IMR-90 (cell line): ENCODE data around the gene ANKUB1. TPM values are rescaled to one million over a fixed set of nuclear protein-coding genes. Genes with fewer than 3 reads are reported as not detected.

Source experiments
- ATAC-seq: fragments of 200-7000 bp; cut with Tn5 transposase; 2 replicates; pipeline ENCODE4 v1.9.1; 2020; ENCODE audit warnings: low read depth, mild to moderate bottlenecking, moderate library complexity
- BruUV-seq: library from RNA; stranded (reverse); fragments of 400-500 nt; replicated peaks from 2 replicates; lab custom pipeline; 2021; lab: Mats Ljungman, UMichigan
- CTCF ChIA-PET: fragments of 300-600 bp; formaldehyde crosslinking; extraction: SDS; loops from one replicate; lab custom pipeline; 2021; ENCODE audit warnings: antibody characterized with exemption; lab: Yijun Ruan, JAX
- POLR2A ChIA-PET: fragments of 300-600 bp; sonication (Branson Sonifier 250); formaldehyde crosslinking; loops from one replicate; lab custom pipeline; 2022; ENCODE audit warnings: antibody characterized with exemption; ENCODE audit not compliant: unreplicated experiment; lab: Charles Lee
- DNase-seq: peaks from one replicate; pipeline ENCODE4 v3.0.0; 2013
- H2AFZ ChIP-seq: replicated peaks from 2 replicates; pipeline ENCODE3; 2013; ENCODE audit warnings: low read length, mild to moderate bottlenecking; ENCODE audit not compliant: poor library complexity
- H2AK5ac ChIP-seq: 2 replicates; pipeline ENCODE4 v1.6.1; 2013; ENCODE audit warnings: low read depth, low read length, inconsistent platforms
- H2AK9ac ChIP-seq: replicated peaks from 2 replicates; pipeline ENCODE3; 2013; ENCODE audit warnings: mild to moderate bottlenecking, low read depth, low read length, moderate library complexity; ENCODE audit not compliant: poor library complexity
- H2BK120ac ChIP-seq: 2 replicates; pipeline ENCODE4 v1.6.1; 2013; ENCODE audit warnings: low read depth, low read length, inconsistent platforms
- H2BK15ac ChIP-seq: 3 replicates; pipeline ENCODE4 v1.6.1; 2013; ENCODE audit warnings: low read depth, low read length, inconsistent platforms
- H2BK20ac ChIP-seq: 2 replicates; pipeline ENCODE4 v1.6.1; 2013; ENCODE audit warnings: low read depth, mild to moderate bottlenecking, inconsistent platforms, low read length, moderate library complexity
- H2BK5ac ChIP-seq: 2 replicates; pipeline ENCODE4 v1.6.1; 2013; ENCODE audit warnings: mild to moderate bottlenecking, low read depth, low read length, inconsistent platforms; ENCODE audit not compliant: poor library complexity, severe bottlenecking
- H3K14ac ChIP-seq: replicated peaks from 2 replicates; pipeline ENCODE4 v1.6.1; 2013; ENCODE audit warnings: low read depth, low read length, inconsistent platforms
- H3K18ac ChIP-seq: 2 replicates; pipeline ENCODE4 v1.6.1; 2013; ENCODE audit warnings: low read depth, low read length, control low read depth
- H3K23ac ChIP-seq: 2 replicates; pipeline ENCODE4 v1.6.1; 2013; ENCODE audit warnings: low read depth, low read length, inconsistent platforms
- H3K27ac ChIP-seq: 2 replicates; pipeline ENCODE4 v1.5.1; 2013; ENCODE audit warnings: mild to moderate bottlenecking, control low read depth, low read length; ENCODE audit not compliant: insufficient read depth
- H3K27me3 ChIP-seq: 2 replicates; pipeline ENCODE4 v1.6.1; 2013; ENCODE audit warnings: low read length; ENCODE audit not compliant: control insufficient read depth, insufficient read depth
- H3K36me3 ChIP-seq: 2 replicates; pipeline ENCODE4 v1.6.1; 2013; ENCODE audit warnings: low read length, mixed read lengths; ENCODE audit not compliant: control insufficient read depth, insufficient read depth
- H3K4ac ChIP-seq: 2 replicates; pipeline ENCODE4 v1.6.1; 2013; ENCODE audit warnings: low read depth, low read length, inconsistent platforms
- H3K4me1 ChIP-seq: 2 replicates; pipeline ENCODE4 v1.6.1; 2013; ENCODE audit warnings: low read length, mixed read lengths; ENCODE audit not compliant: control insufficient read depth, insufficient read depth
- H3K4me2 ChIP-seq: 2 replicates; pipeline ENCODE4 v1.6.1; 2013; ENCODE audit warnings: low read depth, mild to moderate bottlenecking, control low read depth, low read length, moderate library complexity
- H3K4me3 ChIP-seq: 2 replicates; pipeline ENCODE4 v1.5.1; 2013; ENCODE audit warnings: low read depth, mild to moderate bottlenecking, control low read depth, low read length, moderate library complexity; ENCODE audit not compliant: insufficient read depth
- H3K56ac ChIP-seq: 2 replicates; pipeline ENCODE4 v1.6.1; 2013; ENCODE audit warnings: low read length, inconsistent platforms; ENCODE audit not compliant: insufficient read depth; ENCODE audit errors: extremely low read depth
- H3K79me1 ChIP-seq, 2 experiments: 2 replicates each; pipeline ENCODE4 v1.6.1; 2013; ENCODE audit warnings: low read length in 2 of 2, inconsistent platforms in 1 of 2, low read depth in 1 of 2
- H3K9ac ChIP-seq: 2 replicates; pipeline ENCODE4 v1.6.1; 2013; ENCODE audit warnings: low read depth, low read length, control low read depth
- H3K9me1 ChIP-seq: 2 replicates; pipeline ENCODE4 v1.6.1; 2013; ENCODE audit warnings: low read length, inconsistent platforms; ENCODE audit not compliant: insufficient read depth
- H3K9me3 ChIP-seq: 2 replicates; pipeline ENCODE4 v1.6.1; 2013; ENCODE audit warnings: low read length; ENCODE audit not compliant: control insufficient read depth, insufficient read depth
- H4K20me1 ChIP-seq: 2 replicates; pipeline ENCODE4 v1.6.1; 2013; ENCODE audit warnings: low read length, inconsistent platforms; ENCODE audit not compliant: insufficient read depth
- H4K5ac ChIP-seq: 2 replicates; pipeline ENCODE4 v1.6.1; 2013; ENCODE audit warnings: mild to moderate bottlenecking, low read depth, low read length, control low read depth
- H4K8ac ChIP-seq, 2 experiments: 2 replicates each; pipeline ENCODE4 v1.6.1; 2013; ENCODE audit warnings: low read depth in 2 of 2, low read length in 2 of 2, control low read depth in 1 of 2, inconsistent platforms in 1 of 2
- H4K91ac ChIP-seq: 2 replicates; pipeline ENCODE4 v1.6.1; 2013; ENCODE audit warnings: low read depth, low read length, inconsistent platforms; ENCODE audit not compliant: insufficient read depth
- BHLHE40 ChIP-seq: fragments of 150-350 bp; IDR thresholded peaks from 2 replicates; pipeline ENCODE4 v1.6.1; 2016; ENCODE audit warnings: mild to moderate bottlenecking, low read depth, low read length
- CEBPB ChIP-seq: IDR thresholded peaks from 2 replicates; pipeline ENCODE4 v1.6.1; 2012; ENCODE audit warnings: low read depth, low read length, improper control_type of control experiment
- CHD1 ChIP-seq: IDR thresholded peaks from 2 replicates; pipeline ENCODE4 v1.6.1; 2012; ENCODE audit warnings: low read depth, low read length, improper control_type of control experiment
- MAFK ChIP-seq: IDR thresholded peaks from 2 replicates; pipeline ENCODE4 v1.6.1; 2012; ENCODE audit warnings: low read depth, low read length, improper control_type of control experiment
- MAZ ChIP-seq: IDR thresholded peaks from 2 replicates; pipeline ENCODE4 v1.6.1; 2012; ENCODE audit warnings: low read depth, mild to moderate bottlenecking, low read length, improper control_type of control experiment, moderate library complexity, borderline replicate concordance
- MXI1 ChIP-seq: IDR thresholded peaks from 2 replicates; pipeline ENCODE4 v1.6.1; 2012; ENCODE audit warnings: low read depth, mild to moderate bottlenecking, low read length, moderate library complexity, borderline replicate concordance
- NFE2L2 ChIP-seq: fragments of 150-350 bp; IDR thresholded peaks from 2 replicates; pipeline ENCODE4 v1.6.1; 2016; ENCODE audit warnings: low read depth, mild to moderate bottlenecking, low read length
- POLR2A ChIP-seq: IDR thresholded peaks from 2 replicates; pipeline ENCODE4 v1.6.1; 2012; ENCODE audit warnings: mild to moderate bottlenecking, low read depth, low read length
- RAD21 ChIP-seq: IDR thresholded peaks from 2 replicates; pipeline ENCODE4 v1.6.1; 2012; ENCODE audit warnings: low read length, improper control_type of control experiment
- WGBS, 2 experiments: methylation state at CpG; one replicate each; pipeline versions ENCODE4 v1.1.5 to v1.1.7; 2013; ENCODE audit warnings: missing lambda C conversion rate in 2 of 2; ENCODE audit not compliant: insufficient read length in 1 of 2; ENCODE audit errors: extremely low coverage in 2 of 2; 5-methylcytosine and 5-hydroxymethylcytosine counted together
- dilution Hi-C: fragments of 300-500 bp; cut with HindIII; formaldehyde crosslinking; loops from one replicate; pipeline ENCODE4 v1.14.3; 2018; ENCODE audit warnings: low sequenced_read_pairs; ENCODE audit not compliant: unreplicated experiment
- in situ Hi-C: fragments of 300-500 bp; cut with MboI; formaldehyde crosslinking; loops from 3 replicates; pipeline ENCODE4 v1.14.3; 2019; ENCODE audit warnings: low sequenced_read_pairs, inconsistent platforms, mixed read lengths
- intact Hi-C: fragments of 100-400 bp; cut with micrococcal nuclease; formaldehyde crosslinking; loops from 2 replicates; pipeline ENCODE4 v1.10.0; 2022
- polyA plus RNA-seq, 3 experiments: library from polyadenylated mRNA; depleted of rRNA; stranded (reverse); fragments of >200 nt; gene quantifications; 2 replicates each; pipeline ENCODE4 v1.2.3, GENCODE V29; 2012; ENCODE audit warnings: low replicate concordance in 1 of 3
- total RNA-seq: library from RNA; depleted of rRNA; stranded (reverse); fragments of >200 nt; gene quantifications from 2 replicates; pipeline ENCODE4 v1.2.3, GENCODE V29; 2012
- TF ChIP-seq, protein P1 (sequence below): fragments of 150-350 bp; IDR thresholded peaks from 2 replicates; pipeline ENCODE4 v1.6.1; 2016; ENCODE audit warnings: low read depth, mild to moderate bottlenecking, low read length, moderate library complexity, borderline replicate concordance
- TF ChIP-seq, protein P2 (sequence below): conservative IDR thresholded peaks from 2 replicates; pipeline ENCODE4 v1.5.1; 2012; ENCODE audit warnings: mild to moderate bottlenecking, low read depth, low read length, improper control_type of control experiment

ANKUB1 gene
- total and polyA plus RNA-seq, 2 of the 4 experiments (the other 2 are of a cell fraction), result not detected

DNA sequence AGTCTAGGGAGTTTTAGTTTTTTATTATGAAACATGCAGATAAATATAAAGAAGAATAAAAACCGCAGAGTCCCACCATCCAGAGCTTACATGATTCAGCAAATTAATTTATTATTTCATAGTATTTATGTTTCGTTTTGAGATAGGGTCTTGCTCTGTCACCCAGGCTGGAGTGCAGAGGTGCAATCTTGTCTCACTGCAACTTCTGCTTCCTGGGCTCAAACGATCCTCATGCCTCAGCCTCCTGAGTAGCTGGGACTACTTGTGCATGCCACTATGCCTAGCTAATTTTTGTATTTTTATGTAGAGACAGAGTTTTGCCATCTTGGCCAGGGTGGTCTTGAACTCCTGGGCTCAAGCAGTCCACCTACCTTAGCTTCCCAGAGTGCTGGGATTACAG lies 34.3 kb upstream of the ANKUB1 start:
- Histone ChIP-seq H3K9ac (no peak overlapping the region), H4K8ac (no peak overlapping the region), H3K23ac (no peak overlapping the region), H2BK120ac (no peak overlapping the region), H3K27ac (no peak overlapping the region), H3K56ac (no peak overlapping the region), H2AK5ac (no peak overlapping the region), H2AK9ac (no peak overlapping the region), H3K9me1 (no peaks in the 10 kb centered on the region), H3K36me3 (no peaks in the 10 kb centered on the region), H3K18ac (no peak overlapping the region), H3K14ac (no peak overlapping the region), H3K27me3 (no peaks in the 10 kb centered on the region), H3K9me3 (peaks cover 6% of the 10 kb centered on the region; the same call in 1 of the 2 replicates), H4K5ac (no peak overlapping the region), H3K4ac (no peak overlapping the region), H3K4me1 (no peaks in the 10 kb centered on the region), H4K20me1 (peaks cover 13% of the 10 kb centered on the region; the same call in 1 of the 2 replicates), H2BK20ac (no peak overlapping the region), H3K79me1 (peaks cover 21 to 46% of the 10 kb centered on the region in 2 experiments), H3K4me2 (no peak overlapping the region), H2AFZ (no peak overlapping the region), H2BK5ac (no peak overlapping the region), H4K91ac (no peak overlapping the region), H2BK15ac (no peak overlapping the region), H3K4me3 (no peak overlapping the region)
- ATAC-seq, result no peak
- no TSS peak for BruUV-seq
- TF ChIP-seq, protein P1, sequence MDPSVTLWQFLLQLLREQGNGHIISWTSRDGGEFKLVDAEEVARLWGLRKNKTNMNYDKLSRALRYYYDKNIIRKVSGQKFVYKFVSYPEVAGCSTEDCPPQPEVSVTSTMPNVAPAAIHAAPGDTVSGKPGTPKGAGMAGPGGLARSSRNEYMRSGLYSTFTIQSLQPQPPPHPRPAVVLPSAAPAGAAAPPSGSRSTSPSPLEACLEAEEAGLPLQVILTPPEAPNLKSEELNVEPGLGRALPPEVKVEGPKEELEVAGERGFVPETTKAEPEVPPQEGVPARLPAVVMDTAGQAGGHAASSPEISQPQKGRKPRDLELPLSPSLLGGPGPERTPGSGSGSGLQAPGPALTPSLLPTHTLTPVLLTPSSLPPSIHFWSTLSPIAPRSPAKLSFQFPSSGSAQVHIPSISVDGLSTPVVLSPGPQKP, result no peak
- TF ChIP-seq MAFK (no peak), BHLHE40 (no peak), MAZ (no peak), NFE2L2 (no peak), CEBPB (no peak), MXI1 (no peak), CHD1 (no peak), RAD21 (no peak), POLR2A (no peak)
- TF ChIP-seq, protein P2, sequence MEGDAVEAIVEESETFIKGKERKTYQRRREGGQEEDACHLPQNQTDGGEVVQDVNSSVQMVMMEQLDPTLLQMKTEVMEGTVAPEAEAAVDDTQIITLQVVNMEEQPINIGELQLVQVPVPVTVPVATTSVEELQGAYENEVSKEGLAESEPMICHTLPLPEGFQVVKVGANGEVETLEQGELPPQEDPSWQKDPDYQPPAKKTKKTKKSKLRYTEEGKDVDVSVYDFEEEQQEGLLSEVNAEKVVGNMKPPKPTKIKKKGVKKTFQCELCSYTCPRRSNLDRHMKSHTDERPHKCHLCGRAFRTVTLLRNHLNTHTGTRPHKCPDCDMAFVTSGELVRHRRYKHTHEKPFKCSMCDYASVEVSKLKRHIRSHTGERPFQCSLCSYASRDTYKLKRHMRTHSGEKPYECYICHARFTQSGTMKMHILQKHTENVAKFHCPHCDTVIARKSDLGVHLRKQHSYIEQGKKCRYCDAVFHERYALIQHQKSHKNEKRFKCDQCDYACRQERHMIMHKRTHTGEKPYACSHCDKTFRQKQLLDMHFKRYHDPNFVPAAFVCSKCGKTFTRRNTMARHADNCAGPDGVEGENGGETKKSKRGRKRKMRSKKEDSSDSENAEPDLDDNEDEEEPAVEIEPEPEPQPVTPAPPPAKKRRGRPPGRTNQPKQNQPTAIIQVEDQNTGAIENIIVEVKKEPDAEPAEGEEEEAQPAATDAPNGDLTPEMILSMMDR, result no peak
- POLR2A ChIA-PET, result no interaction called here
- dilution Hi-C loops, result no loop called here
- no peak for DNase-seq
- intact Hi-C loops, result no loop called here
- in situ Hi-C loops, result no loop called here
- CTCF ChIA-PET, result no interaction called here
- no CpG with 5 or more reads among the region's 3 CpGs for WGBS, 2 experiments
